ENCODE data around the gene SCP2.
A peak's percentile ranks its signal among the peaks of the same experiment; 100 is the strongest.

Gene SCP2

GRCh38 chr1:53014791-53015507, 87.9 kb downstream of the SCP2 start:
- peak overlapping the region; percentile 61 for H3K27ac ChIP-seq (ENCODE audit: low read depth, low read length)
- peak overlapping the region; percentile 30 for H3K9ac ChIP-seq (ENCODE audit: low read depth, low read length)
- H3K27me3 ChIP-seq (ENCODE audit: control insufficient read depth, insufficient read depth, low read length), result no peaks in the 10 kb centered on the region
- H3K4me3 ChIP-seq (ENCODE audit: low read depth, low read length), result peak overlapping the region; percentile 77
- no peaks in the 10 kb centered on the region for H3K9me3 ChIP-seq (ENCODE audit: control insufficient read depth, insufficient read depth, low read length)
- peaks cover 10% of the 10 kb centered on the region for H3K4me1 ChIP-seq (ENCODE audit: control insufficient read depth, insufficient read depth, low read length)
- no peaks in the 10 kb centered on the region for H3K36me3 ChIP-seq (ENCODE audit: control insufficient read depth, insufficient read depth, low read length)

DNA sequence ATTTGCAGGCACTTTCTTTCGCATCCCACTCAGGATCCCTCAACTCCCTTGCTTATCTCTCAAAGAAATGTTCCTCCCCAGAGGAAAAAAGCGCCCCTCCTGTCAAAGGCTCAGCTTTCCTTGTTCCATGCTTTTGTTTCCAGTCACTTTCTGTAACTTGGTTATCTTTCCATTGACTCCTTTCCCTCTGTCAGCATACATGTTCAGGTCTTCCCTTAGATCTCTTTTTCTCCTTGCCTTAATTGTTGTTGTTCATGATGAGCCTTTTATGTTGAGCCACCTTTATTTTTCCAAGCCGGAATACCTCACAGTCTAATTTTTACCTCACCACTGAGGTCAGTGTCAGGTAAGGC, 88.4 kb downstream of the SCP2 start:
- Histone ChIP-seq H3K4me3 (ENCODE audit: low read depth, low read length) (peak overlapping the region; percentile 77), H3K36me3 (ENCODE audit: control insufficient read depth, insufficient read depth, low read length) (no peaks in the 10 kb centered on the region), H3K9me3 (ENCODE audit: control insufficient read depth, insufficient read depth, low read length) (no peaks in the 10 kb centered on the region), H3K4me1 (ENCODE audit: control insufficient read depth, insufficient read depth, low read length) (peaks cover 10% of the 10 kb centered on the region), H3K9ac (ENCODE audit: low read depth, low read length) (peak overlapping the region; percentile 23; the same call in 1 of the 2 replicates), H3K27me3 (ENCODE audit: control insufficient read depth, insufficient read depth, low read length) (no peaks in the 10 kb centered on the region), H3K27ac (ENCODE audit: low read depth, low read length) (peak overlapping the region; percentile 61)

DNA sequence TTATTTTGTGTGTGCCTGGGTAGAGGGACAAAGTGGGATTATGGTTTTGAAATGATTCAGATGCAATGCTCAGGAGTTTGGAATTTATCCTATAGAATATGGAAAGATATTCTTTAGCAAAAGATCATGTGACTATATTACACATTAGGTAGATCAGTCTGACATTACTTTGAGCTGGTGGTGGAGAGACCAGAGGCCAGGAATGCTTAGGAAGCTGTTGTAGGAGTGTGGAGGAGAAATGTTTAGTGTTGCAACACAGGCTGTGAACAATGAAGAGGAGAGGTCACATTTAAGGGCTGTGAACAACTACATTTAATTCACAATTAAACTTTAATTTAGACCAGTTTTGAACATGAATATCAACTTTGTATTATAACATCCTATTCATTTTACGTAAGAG, 89.6 kb downstream of the SCP2 start:
- H3K27me3 ChIP-seq (ENCODE audit: control insufficient read depth, insufficient read depth, low read length), result no peaks in the 10 kb centered on the region
- no peak overlapping the region for H3K4me3 ChIP-seq (ENCODE audit: low read depth, low read length)
- H3K9ac ChIP-seq (ENCODE audit: low read depth, low read length), result no peak overlapping the region
- no peaks in the 10 kb centered on the region for H3K36me3 ChIP-seq (ENCODE audit: control insufficient read depth, insufficient read depth, low read length)
- H3K9me3 ChIP-seq (ENCODE audit: control insufficient read depth, insufficient read depth, low read length), result no peaks in the 10 kb centered on the region
- H3K27ac ChIP-seq (ENCODE audit: low read depth, low read length), result no peak overlapping the region
- peaks cover 10% of the 10 kb centered on the region for H3K4me1 ChIP-seq (ENCODE audit: control insufficient read depth, insufficient read depth, low read length)

DNA sequence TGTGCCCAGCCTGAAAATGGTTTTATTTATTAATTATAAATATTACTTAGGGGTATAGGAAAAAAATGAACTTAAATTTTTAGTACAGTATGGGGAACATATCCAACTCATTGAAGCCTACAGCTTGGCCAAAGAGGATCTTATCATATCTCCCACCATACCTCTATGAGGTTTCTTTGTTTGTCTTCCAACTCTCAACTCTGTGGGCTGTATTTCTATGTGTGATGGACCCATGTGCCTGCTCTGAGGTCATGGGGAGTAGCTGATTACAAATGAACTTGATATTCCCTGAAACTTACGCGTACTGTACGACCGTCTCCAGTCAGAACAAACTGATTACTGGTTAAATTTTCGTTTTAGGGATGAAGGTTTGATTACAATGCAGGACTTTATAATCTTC, 93.5 kb downstream of the SCP2 start:
- peaks cover 4% of the 10 kb centered on the region; the same call in 1 of the 2 replicates for H3K4me1 ChIP-seq (ENCODE audit: control insufficient read depth, insufficient read depth, low read length)
- no peaks in the 10 kb centered on the region for H3K9me3 ChIP-seq (ENCODE audit: control insufficient read depth, insufficient read depth, low read length)
- no peaks in the 10 kb centered on the region for H3K36me3 ChIP-seq (ENCODE audit: control insufficient read depth, insufficient read depth, low read length)
- H3K27me3 ChIP-seq (ENCODE audit: control insufficient read depth, insufficient read depth, low read length), result no peaks in the 10 kb centered on the region
- no peak overlapping the region for H3K9ac ChIP-seq (ENCODE audit: low read depth, low read length)
- H3K4me3 ChIP-seq (ENCODE audit: low read depth, low read length), result no peak overlapping the region
- H3K27ac ChIP-seq (ENCODE audit: low read depth, low read length), result no peak overlapping the region

DNA sequence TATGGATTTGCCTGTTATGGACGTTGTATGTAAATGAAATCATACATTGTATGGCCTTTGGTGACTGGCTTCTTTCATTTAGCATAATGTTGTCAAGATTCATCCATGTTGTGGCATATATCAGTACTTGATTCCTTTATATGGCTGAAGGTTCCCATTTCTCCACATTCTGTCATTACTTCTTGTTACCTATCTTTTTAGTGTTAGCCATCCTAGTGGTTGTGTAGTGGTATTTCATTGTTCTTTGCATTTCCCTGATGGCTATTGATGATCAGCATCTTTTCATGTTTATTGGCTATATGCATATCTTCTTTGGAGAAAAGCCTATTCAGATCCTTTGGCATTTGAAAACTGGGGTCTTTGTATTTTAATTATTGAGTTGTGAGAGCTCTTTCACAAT, 95.1 kb downstream of the SCP2 start:
- no peak overlapping the region for H3K9ac ChIP-seq (ENCODE audit: low read depth, low read length)
- H3K4me3 ChIP-seq (ENCODE audit: low read depth, low read length), result no peak overlapping the region
- H3K36me3 ChIP-seq (ENCODE audit: control insufficient read depth, insufficient read depth, low read length), result no peaks in the 10 kb centered on the region

GRCh38 chr1:53023546-53023945, 96.5 kb downstream of the SCP2 start:
- H3K9me3 ChIP-seq (ENCODE audit: control insufficient read depth, insufficient read depth, low read length), result no peaks in the 10 kb centered on the region
- 0 out of 2 replicates have a peak, but pooled peaks cover 3% of the 10 kb centered on the region for H3K36me3 ChIP-seq (ENCODE audit: control insufficient read depth, insufficient read depth, low read length)
- H3K9ac ChIP-seq (ENCODE audit: low read depth, low read length), result no peak overlapping the region
- no peak overlapping the region for H3K4me3 ChIP-seq (ENCODE audit: low read depth, low read length)
- no peaks in the 10 kb centered on the region for H3K27me3 ChIP-seq (ENCODE audit: control insufficient read depth, insufficient read depth, low read length)
- H3K27ac ChIP-seq (ENCODE audit: low read depth, low read length), result no peak overlapping the region
- 0 out of 2 replicates have a peak, but pooled peaks cover 2% of the 10 kb centered on the region for H3K4me1 ChIP-seq (ENCODE audit: control insufficient read depth, insufficient read depth, low read length)

More for the DNA sequence above, 95.1 kb downstream of the SCP2 start:
- H3K27me3 ChIP-seq (ENCODE audit: control insufficient read depth, insufficient read depth, low read length), result no peaks in the 10 kb centered on the region
- no peak overlapping the region for H3K27ac ChIP-seq (ENCODE audit: low read depth, low read length)
- no peaks in the 10 kb centered on the region for H3K9me3 ChIP-seq (ENCODE audit: control insufficient read depth, insufficient read depth, low read length)
- 0 out of 2 replicates have a peak, but pooled peaks cover 2% of the 10 kb centered on the region for H3K4me1 ChIP-seq (ENCODE audit: control insufficient read depth, insufficient read depth, low read length)

DNA sequence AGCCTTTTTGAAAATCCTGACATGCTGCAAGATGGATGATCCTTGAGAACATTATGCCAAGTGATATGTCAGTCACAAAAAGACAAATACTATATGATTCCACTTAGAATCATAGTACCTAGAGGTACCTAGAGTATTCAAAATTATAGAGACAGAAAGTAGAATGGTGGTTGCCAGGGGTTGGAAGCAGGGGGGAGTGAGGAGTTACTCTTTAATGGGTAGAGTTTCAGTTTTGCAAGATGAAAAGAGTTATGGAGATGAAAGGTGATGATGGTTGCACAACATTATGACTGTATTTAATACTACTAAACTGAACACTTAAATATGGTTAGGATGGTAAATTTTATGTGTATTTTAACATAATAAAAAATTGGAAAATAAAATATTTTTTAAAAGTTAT, 97.0 kb downstream of the SCP2 start:
- H3K4me1 ChIP-seq (ENCODE audit: control insufficient read depth, insufficient read depth, low read length), result 0 out of 2 replicates have a peak, but pooled peaks cover 2% of the 10 kb centered on the region

DNA sequence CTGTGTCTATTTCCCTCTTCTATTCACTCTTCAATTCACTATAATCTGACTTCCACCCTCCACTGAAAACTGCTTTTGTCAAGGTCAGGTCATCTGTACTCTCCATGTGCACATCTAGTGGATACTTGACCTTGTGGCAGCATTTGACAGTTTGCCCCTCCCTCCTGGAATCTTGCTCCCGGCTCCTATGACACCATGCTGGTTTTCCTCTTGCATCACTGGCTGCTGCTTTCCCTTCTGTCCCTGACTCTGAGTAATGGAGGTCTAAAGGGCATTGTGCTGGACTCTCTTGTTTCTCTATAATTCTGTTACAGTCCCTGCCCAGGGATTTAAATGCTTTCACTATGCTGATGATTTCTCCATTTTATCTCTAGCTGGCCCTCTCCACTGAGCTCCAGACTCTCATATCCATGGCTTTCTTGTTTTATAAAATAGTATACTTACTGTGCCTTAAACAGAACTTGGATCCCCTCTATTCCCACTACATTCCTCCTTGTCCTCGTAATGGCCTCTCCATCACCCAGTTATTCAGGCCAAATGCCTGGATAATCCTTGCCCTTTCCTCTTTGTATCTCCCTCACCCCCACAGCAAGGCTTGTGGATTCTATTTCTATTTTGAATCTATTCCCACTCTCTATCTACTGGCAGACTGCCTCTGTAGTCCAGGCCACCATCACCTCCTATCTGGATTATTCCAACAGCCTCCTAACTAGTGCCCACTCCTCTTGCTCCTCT, 98.1 kb downstream of the SCP2 start:
- no peaks in the 10 kb centered on the region for H3K9me3 ChIP-seq (ENCODE audit: control insufficient read depth, insufficient read depth, low read length)
- no peak overlapping the region for H3K27ac ChIP-seq (ENCODE audit: low read depth, low read length)

More for the DNA sequence above, 97.0 kb downstream of the SCP2 start:
- H3K9me3 ChIP-seq (ENCODE audit: control insufficient read depth, insufficient read depth, low read length), result no peaks in the 10 kb centered on the region
- no peak overlapping the region for H3K9ac ChIP-seq (ENCODE audit: low read depth, low read length)
- H3K4me3 ChIP-seq (ENCODE audit: low read depth, low read length), result no peak overlapping the region
- H3K27ac ChIP-seq (ENCODE audit: low read depth, low read length), result no peak overlapping the region
- 0 out of 2 replicates have a peak, but pooled peaks cover 3% of the 10 kb centered on the region for H3K36me3 ChIP-seq (ENCODE audit: control insufficient read depth, insufficient read depth, low read length)
- H3K27me3 ChIP-seq (ENCODE audit: control insufficient read depth, insufficient read depth, low read length), result no peaks in the 10 kb centered on the region

GRCh38 chr1:53025769-53026112, 98.7 kb downstream of the SCP2 start:
- Histone ChIP-seq H3K4me3 (ENCODE audit: low read depth, low read length) (no peak overlapping the region), H3K4me1 (ENCODE audit: control insufficient read depth, insufficient read depth, low read length) (0 out of 2 replicates have a peak, but pooled peaks cover 2% of the 10 kb centered on the region), H3K27ac (ENCODE audit: low read depth, low read length) (no peak overlapping the region), H3K9ac (ENCODE audit: low read depth, low read length) (no peak overlapping the region), H3K9me3 (ENCODE audit: control insufficient read depth, insufficient read depth, low read length) (no peaks in the 10 kb centered on the region), H3K36me3 (ENCODE audit: control insufficient read depth, insufficient read depth, low read length) (0 out of 2 replicates have a peak, but pooled peaks cover 3% of the 10 kb centered on the region), H3K27me3 (ENCODE audit: control insufficient read depth, insufficient read depth, low read length) (no peaks in the 10 kb centered on the region)

More for the DNA sequence above, 98.1 kb downstream of the SCP2 start:
- H3K4me3 ChIP-seq (ENCODE audit: low read depth, low read length), result no peak overlapping the region
- 0 out of 2 replicates have a peak, but pooled peaks cover 3% of the 10 kb centered on the region for H3K36me3 ChIP-seq (ENCODE audit: control insufficient read depth, insufficient read depth, low read length)
- no peaks in the 10 kb centered on the region for H3K27me3 ChIP-seq (ENCODE audit: control insufficient read depth, insufficient read depth, low read length)
- 0 out of 2 replicates have a peak, but pooled peaks cover 2% of the 10 kb centered on the region for H3K4me1 ChIP-seq (ENCODE audit: control insufficient read depth, insufficient read depth, low read length)
- H3K9ac ChIP-seq (ENCODE audit: low read depth, low read length), result no peak overlapping the region

DNA sequence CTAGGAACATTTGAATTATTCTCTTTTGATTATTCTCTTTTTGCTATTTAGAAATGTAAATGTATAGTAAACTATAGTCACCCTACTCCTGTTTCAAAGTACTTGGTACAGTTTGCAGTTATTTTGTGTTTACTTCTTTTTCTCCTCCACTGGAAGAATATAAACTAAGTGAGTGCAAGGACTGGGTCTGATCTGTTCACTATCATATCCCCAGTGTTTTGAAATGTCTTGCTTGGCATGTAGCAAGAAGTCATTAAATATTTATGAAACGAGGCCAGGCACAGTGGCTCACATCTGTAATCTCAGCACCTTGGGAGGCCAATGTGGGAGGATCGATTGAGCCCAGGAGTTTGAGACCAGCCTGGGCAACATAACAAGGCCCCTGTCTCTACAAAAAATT, 99.2 kb downstream of the SCP2 start:
- Histone ChIP-seq H3K4me1 (ENCODE audit: control insufficient read depth, insufficient read depth, low read length) (0 out of 2 replicates have a peak, but pooled peaks cover 2% of the 10 kb centered on the region), H3K4me3 (ENCODE audit: low read depth, low read length) (no peak overlapping the region), H3K27me3 (ENCODE audit: control insufficient read depth, insufficient read depth, low read length) (no peaks in the 10 kb centered on the region), H3K9ac (ENCODE audit: low read depth, low read length) (no peak overlapping the region), H3K36me3 (ENCODE audit: control insufficient read depth, insufficient read depth, low read length) (0 out of 2 replicates have a peak, but pooled peaks cover 3% of the 10 kb centered on the region), H3K27ac (ENCODE audit: low read depth, low read length) (no peak overlapping the region), H3K9me3 (ENCODE audit: control insufficient read depth, insufficient read depth, low read length) (no peaks in the 10 kb centered on the region)

GRCh38 chr1:53031732-53032131, 104.7 kb downstream of the SCP2 start:
- no peak overlapping the region for H3K4me3 ChIP-seq (ENCODE audit: low read depth, low read length)
- no peaks in the 10 kb centered on the region for H3K27me3 ChIP-seq (ENCODE audit: control insufficient read depth, insufficient read depth, low read length)
- H3K4me1 ChIP-seq (ENCODE audit: control insufficient read depth, insufficient read depth, low read length), result no peaks in the 10 kb centered on the region
- H3K36me3 ChIP-seq (ENCODE audit: control insufficient read depth, insufficient read depth, low read length), result peaks cover 3% of the 10 kb centered on the region; the same call in 1 of the 2 replicates
- no peaks in the 10 kb centered on the region for H3K9me3 ChIP-seq (ENCODE audit: control insufficient read depth, insufficient read depth, low read length)
- no peak overlapping the region for H3K9ac ChIP-seq (ENCODE audit: low read depth, low read length)
- H3K27ac ChIP-seq (ENCODE audit: low read depth, low read length), result no peak overlapping the region

All from HUES48 (cell line).